HepG2 (cell line): ENCODE results near the gene SETD1B. TPM values are rescaled to one million over a fixed set of nuclear protein-coding genes. Genes with fewer than 3 reads are reported as not detected.

Experiments used
- ARID4A ChIP-seq: sonication (generic); formaldehyde crosslinking; IDR thresholded peaks from 2 replicates; pipeline ENCODE4 v1.5.0; 2020; ENCODE audit warnings: mild to moderate bottlenecking, missing genetic modification reagents, borderline replicate concordance
- BCLAF1 ChIP-seq: fragments of 450-650 bp; IDR thresholded peaks from 2 replicates; pipeline ENCODE4 v1.6.1; 2017; ENCODE audit warnings: mild to moderate bottlenecking
- GABPA ChIP-seq, 2 experiments: IDR thresholded peaks; 2 replicates each; pipeline ENCODE4 v1.6.1; 2011 to 2016; ENCODE audit warnings: low read depth in 2 of 2, low read length in 1 of 2, missing biosample characterization in 1 of 2, missing genetic modification characterization in 1 of 2
- HDAC6 ChIP-seq: fragments of 200-600 bp; sonication (generic); IDR thresholded peaks from 2 replicates; pipeline ENCODE4 v1.7.0; 2017; ENCODE audit warnings: mild to moderate bottlenecking, antibody characterized with exemption, low read length, low read depth
- HMGXB4 ChIP-seq, 2 experiments: sonication (generic) in 1 of 2; formaldehyde crosslinking in 1 of 2; IDR thresholded peaks; 2 replicates each; pipeline versions ENCODE4 v1.4.0 to v1.6.1; 2018 to 2020; ENCODE audit warnings: missing genetic modification reagents in 2 of 2, borderline replicate concordance in 1 of 2, low read depth in 1 of 2, mild to moderate bottlenecking in 1 of 2, missing biosample characterization in 1 of 2
- KLF6 ChIP-seq: IDR thresholded peaks from 2 replicates; pipeline ENCODE4 v1.8.0; 2016; ENCODE audit warnings: missing biosample characterization, missing genetic modification reagents
- NPAS2 ChIP-seq: sonication (generic); formaldehyde crosslinking; IDR thresholded peaks from 2 replicates; pipeline ENCODE4 v1.8.0; 2022; ENCODE audit warnings: mild to moderate bottlenecking, missing genetic modification reagents, borderline replicate concordance
- ONECUT2 ChIP-seq: sonication (generic); formaldehyde crosslinking; IDR thresholded peaks from 2 replicates; pipeline ENCODE4 v1.4.0; 2020; ENCODE audit warnings: missing genetic modification reagents
- SCMH1 ChIP-seq: sonication (generic); formaldehyde crosslinking; IDR thresholded peaks from 2 replicates; pipeline ENCODE4 v1.9.0; 2021; ENCODE audit warnings: missing genetic modification reagents, mild to moderate bottlenecking, borderline replicate concordance
- TAF1 ChIP-seq: sonication (generic); formaldehyde crosslinking; IDR thresholded peaks from 2 replicates; pipeline ENCODE4 v1.4.0; 2020; ENCODE audit warnings: missing genetic modification reagents
- TCF7 ChIP-seq: sonication (generic); IDR thresholded peaks from 2 replicates; pipeline ENCODE4 v1.6.1; 2016; ENCODE audit warnings: antibody characterized with exemption, low read depth
- TRIM22 ChIP-seq: fragments of 450-650 bp; IDR thresholded peaks from 2 replicates; pipeline ENCODE4 v1.6.1; 2017
- ZBTB3 ChIP-seq: sonication (generic); formaldehyde crosslinking; IDR thresholded peaks from 2 replicates; pipeline ENCODE4 v1.4.0; 2020; ENCODE audit warnings: low read depth, mild to moderate bottlenecking, moderate library complexity, missing genetic modification reagents, borderline replicate concordance
- ZFP37 ChIP-seq: sonication (generic); formaldehyde crosslinking; IDR thresholded peaks from 2 replicates; pipeline ENCODE4 v1.4.0; 2020; ENCODE audit warnings: missing genetic modification reagents, borderline replicate concordance
- ZMYM4 ChIP-seq: sonication (generic); formaldehyde crosslinking; IDR thresholded peaks from 2 replicates; pipeline ENCODE4 v1.8.1; 2023; ENCODE audit warnings: mild to moderate bottlenecking, missing genetic modification reagents
- ZNF451 ChIP-seq: sonication (generic); formaldehyde crosslinking; IDR thresholded peaks from 2 replicates; pipeline ENCODE4 v1.5.0; 2020; ENCODE audit warnings: mild to moderate bottlenecking, missing genetic modification reagents
- ZNF546 ChIP-seq: sonication (generic); formaldehyde crosslinking; conservative IDR thresholded peaks from 2 replicates; pipeline ENCODE4 v1.8.1; 2023; ENCODE audit warnings: mild to moderate bottlenecking, missing genetic modification reagents
- ZNF772 ChIP-seq: sonication (generic); formaldehyde crosslinking; IDR thresholded peaks from 2 replicates; pipeline ENCODE4 v1.5.0; 2020; ENCODE audit warnings: mild to moderate bottlenecking, missing genetic modification reagents
- polyA plus RNA-seq, 8 experiments: library from polyadenylated mRNA; depleted of rRNA in 3 of 8; stranded (reverse) in 7 of 8; unstranded in 1 of 8; fragments of >200 nt; fragmentation: Illumina TruSeq in 4 of 8; extraction: Trizol in 4 of 8; gene quantifications; 2 replicates each; pipeline versions ENCODE4 v1.2.1 to v1.2.3, GENCODE V29; 2011 to 2016; ENCODE audit warnings: low read depth in 4 of 8, missing spikeins in 1 of 8, mixed read lengths in 1 of 8; ENCODE audit not compliant: insufficient read depth in 1 of 8
- total RNA-seq, 5 experiments: library from RNA; depleted of rRNA; stranded (reverse); fragments of >200 nt; fragmentation: Illumina TruSeq; extraction: Trizol; gene quantifications; 2 replicates each; pipeline ENCODE4 v1.2.3, GENCODE V29; 2016; ENCODE audit warnings: low read depth in 1 of 5

The SETD1B gene
- total and polyA plus RNA-seq, 2 of the 13 experiments (the other 11 are each of a cell fraction or from before 2014, with no cell fraction given), result 1.1 to 1.4 TPM

- no peak for TF ChIP-seq ARID4A (CRISPR knock-in tag)
- no peak for TF ChIP-seq ZBTB3
- TF ChIP-seq HMGXB4 (CRISPR knock-in tag; IDR thresholded peaks at IDR 0.05; ENCODE audit: borderline replicate concordance in 1 of 2, low read depth in 1 of 2), result peak in 1 of 2 experiments; percentile 58; a peak in 3 of 4 replicates
- TF ChIP-seq NPAS2, result no peak
- TF ChIP-seq KLF6, result 0 out of 2 replicates have a peak, but pooled peaks have one; percentile 36
- no peak for TF ChIP-seq ZNF772
- TF ChIP-seq ZNF546 (CRISPR knock-in tag), result no peak
- no peak for TF ChIP-seq TCF7
- no peak for TF ChIP-seq ONECUT2
- no peak for TF ChIP-seq SCMH1
- TF ChIP-seq HDAC6, result no peak
- TF ChIP-seq TRIM22, result no peak
- TF ChIP-seq BCLAF1, result no peak
- TF ChIP-seq ZFP37 (CRISPR knock-in tag), result peak; percentile 70; the same call in 1 of the 2 replicates
- no peak for TF ChIP-seq TAF1 (CRISPR knock-in tag)
- no peak for TF ChIP-seq GABPA (IDR thresholded peaks at IDR 0.05; ENCODE audit: low read depth, low read length)
- TF ChIP-seq GABPA (CRISPR knock-in tag; IDR thresholded peaks at IDR 0.05; ENCODE audit: low read depth), result 0 out of 2 replicates have a peak, but pooled peaks have one; percentile 20
- TF ChIP-seq ZMYM4 (CRISPR knock-in tag), result peak; percentile 54; the same call in 1 of the 2 replicates
- no peak for TF ChIP-seq ZNF451 (CRISPR knock-in tag)
Observed at GRCh38 chr12:121795034-121795968, 8.5 kb upstream of the SETD1B start (continued).
